GM19023 (cell line): Measurements from ENCODE around the gene ATP2C1.

Experiments
- ATAC-seq: cut with Tn5 transposase; IDR thresholded peaks from one replicate; pipeline ENCODE4 v1.9.1; 2021; ENCODE audit warnings: mild to moderate bottlenecking, moderate library complexity; ENCODE audit not compliant: unreplicated experiment

The ATP2C1 gene

DNA sequence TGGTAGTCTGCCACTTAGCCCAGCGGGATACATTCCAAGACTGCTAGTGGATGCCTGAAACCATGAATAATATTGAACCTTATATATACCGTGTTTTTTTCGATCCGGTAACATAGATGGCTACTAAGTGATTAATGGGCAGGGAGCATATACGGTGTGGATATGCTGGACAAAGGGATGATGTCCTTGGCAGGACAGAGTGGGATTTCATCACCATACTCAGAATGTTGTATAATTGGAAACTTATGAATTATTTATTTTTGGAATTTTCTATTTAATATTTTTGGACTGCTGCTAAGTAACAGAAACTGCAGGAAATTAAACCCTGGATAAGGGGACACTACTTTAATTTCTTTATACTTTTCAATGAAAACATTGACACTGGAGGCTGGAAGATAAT is 79.5 kb downstream of the ATP2C1 start:
- no peak for ATAC-seq

DNA sequence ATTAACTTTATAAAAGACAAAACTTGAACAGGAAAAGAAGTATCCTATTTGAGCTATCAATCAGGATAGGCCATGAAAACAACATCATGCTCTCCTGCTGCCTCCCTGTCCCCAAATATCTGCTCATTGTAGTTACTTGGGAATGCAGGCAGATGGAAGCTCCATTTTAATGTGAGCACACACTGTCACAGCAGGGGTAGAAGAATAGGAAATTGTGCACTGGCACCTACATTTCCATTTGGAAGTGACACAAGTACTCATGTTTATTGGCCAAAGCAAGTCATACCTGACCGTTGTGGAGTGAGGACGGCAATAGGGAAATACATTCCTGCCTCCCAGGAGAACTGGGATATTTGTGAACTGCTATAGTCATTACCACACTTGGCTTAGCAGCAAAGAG is 80.3 kb downstream of the ATP2C1 start:
- no peak for ATAC-seq

DNA sequence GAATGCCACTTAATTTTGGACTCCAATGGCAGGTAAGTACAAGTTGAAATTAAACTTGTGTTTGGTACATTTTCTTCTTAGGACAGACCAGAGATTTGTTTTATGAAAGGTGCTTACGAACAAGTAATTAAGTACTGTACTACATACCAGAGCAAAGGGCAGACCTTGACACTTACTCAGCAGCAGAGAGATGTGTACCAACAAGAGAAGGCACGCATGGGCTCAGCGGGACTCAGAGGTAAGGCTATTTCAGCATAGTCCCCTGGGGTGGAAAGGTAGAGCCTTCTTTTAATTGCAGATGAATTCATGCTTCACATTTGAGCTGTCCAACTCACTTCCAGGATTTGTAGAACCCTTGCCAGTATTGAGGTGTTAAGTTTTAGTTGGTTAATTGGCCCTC is 81.4 kb downstream of the ATP2C1 start:
- no peak for ATAC-seq

DNA sequence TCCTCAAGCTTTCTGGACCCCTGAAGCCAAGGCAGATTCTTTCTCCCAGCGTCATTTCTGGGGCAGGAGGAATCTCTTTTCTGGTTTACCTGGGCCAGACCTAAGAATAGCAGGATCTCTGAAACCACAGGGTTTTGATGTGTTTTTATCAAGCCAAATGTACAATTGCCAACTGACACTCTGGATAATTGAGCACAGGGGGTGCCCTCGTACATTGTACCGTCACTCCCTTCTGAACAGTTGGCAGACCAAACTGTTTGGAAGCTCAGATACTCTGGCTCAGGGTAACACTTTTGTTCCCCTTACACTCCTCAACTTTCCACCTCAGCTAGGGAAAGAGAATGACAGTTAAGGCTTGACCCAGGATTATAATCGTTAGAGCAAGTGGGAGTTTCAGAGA is 82.8 kb downstream of the ATP2C1 start:
- no peak for ATAC-seq

DNA sequence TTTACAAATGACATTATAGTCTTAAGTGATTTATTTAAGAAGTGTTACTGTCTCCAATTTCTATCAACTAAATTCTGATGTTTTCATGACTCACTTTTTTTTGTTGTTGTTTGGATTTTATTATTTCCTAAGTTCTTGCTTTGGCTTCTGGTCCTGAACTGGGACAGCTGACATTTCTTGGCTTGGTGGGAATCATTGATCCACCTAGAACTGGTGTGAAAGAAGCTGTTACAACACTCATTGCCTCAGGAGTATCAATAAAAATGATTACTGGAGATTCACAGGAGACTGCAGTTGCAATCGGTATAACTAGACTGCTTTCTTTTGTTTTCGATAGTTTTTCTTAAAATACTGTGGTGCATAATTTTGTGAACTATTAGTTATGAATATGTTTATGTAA is 85.2 kb downstream of the ATP2C1 start:
- no peak for ATAC-seq

DNA sequence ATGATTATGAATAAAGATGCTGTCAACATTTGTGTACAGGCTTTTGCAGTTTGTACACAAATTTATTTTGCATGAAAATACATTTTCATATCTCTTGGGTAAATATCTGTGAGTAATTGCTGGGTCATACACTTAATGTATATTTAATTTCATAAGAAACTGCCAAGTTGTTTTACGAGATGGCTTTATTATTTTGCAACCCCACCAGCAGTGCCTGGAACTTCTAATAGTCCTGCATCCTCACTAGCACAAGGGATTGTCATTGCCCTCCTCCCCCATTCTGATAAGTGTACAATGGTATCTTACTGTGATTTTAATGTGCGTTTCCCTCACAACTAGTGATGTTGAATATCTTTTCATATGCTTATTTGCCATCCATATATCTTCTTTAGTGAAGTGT is 87.6 kb downstream of the ATP2C1 start:
- ATAC-seq = no peak

DNA sequence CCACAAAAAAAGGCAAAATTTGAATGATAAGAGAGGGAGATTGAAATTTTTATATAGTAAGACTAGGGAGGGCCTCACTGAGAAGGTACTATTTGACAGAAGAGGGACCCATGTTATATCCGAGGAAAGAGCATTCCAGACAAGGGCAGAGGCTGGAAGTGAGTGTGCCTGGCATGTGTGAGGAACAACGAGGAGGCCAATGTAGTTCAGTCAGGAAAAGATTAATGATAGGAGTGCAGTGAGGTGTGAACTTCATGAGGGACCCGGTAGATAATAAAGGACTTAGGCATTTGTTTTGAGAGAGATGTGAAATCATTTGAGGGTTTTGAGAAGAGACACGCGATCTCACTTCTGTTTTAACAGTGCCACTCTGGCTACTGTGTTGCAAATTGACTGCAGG is 96.4 kb downstream of the ATP2C1 start:
- no peak for ATAC-seq

DNA sequence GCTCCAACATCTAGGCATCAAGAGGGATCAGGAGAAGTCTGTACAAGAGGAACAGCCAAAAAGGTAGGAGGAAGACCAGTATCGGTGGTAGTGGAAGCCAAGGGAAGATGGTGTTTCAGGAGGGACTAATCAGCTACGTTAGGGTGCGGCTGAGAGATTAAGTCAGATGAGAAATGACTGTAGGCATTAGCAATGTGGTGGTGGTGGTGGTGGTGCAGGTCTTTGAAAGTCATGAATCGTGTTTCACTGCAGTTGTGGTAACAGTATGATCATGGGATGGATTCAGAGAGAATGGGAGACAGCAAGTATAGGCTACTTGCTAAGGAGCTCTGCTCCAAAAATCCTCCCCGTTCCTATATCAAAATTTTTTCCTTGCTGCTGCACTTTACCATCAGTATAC is 97.2 kb downstream of the ATP2C1 start:
- ATAC-seq = no peak

DNA sequence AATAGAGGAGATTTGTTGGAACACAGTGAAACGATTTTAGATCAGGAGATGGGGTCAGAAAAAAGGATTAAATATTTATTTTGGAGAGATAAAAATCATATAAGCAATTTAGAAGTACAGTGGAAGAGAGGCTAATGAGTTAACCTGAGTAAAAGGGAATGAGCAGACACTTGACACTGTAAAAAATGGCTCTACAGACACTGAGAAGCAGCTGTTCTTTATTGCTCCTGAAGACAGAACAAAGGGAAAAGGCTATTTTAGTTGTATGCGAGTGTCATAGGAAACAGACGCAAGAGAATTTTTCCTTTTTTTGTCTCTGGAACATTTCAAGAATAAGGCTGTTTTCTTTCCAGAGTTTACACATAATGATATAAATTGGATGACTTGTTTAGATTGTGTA is 98.5 kb downstream of the ATP2C1 start:
- no peak for ATAC-seq

DNA sequence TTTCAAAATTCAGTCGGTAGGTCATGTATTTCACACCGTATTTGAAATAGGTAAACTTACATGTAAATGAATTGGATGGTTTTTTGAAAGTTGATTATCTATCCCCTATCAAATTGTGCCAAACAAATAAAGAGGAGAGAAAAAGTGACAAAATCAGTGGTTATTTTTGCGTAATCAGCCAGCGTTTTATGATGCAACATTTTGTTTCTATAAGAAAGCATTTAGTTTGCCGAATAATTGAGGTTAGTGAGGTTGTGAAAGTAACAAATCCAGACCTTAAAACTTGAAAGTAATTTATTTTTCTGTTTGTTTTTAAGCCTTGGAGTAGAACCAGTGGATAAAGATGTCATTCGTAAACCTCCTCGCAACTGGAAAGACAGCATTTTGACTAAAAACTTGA is 103.4 kb downstream of the ATP2C1 start:
- ATAC-seq = no peak

DNA sequence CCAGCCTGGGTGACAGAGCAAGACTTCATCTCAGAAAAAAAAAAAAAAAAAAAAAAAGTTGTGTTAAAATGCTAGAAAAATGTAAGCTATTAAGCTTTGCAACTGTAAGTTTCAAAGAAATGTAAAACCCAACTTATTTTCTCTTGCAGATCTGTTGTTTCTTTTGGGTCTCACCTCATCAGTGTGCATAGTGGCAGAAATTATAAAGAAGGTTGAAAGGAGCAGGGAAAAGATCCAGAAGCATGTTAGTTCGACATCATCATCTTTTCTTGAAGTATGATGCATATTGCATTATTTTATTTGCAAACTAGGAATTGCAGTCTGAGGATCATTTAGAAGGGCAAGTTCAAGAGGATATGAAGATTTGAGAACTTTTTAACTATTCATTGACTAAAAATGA is 107.2 kb downstream of the ATP2C1 start:
- no peak for ATAC-seq

DNA sequence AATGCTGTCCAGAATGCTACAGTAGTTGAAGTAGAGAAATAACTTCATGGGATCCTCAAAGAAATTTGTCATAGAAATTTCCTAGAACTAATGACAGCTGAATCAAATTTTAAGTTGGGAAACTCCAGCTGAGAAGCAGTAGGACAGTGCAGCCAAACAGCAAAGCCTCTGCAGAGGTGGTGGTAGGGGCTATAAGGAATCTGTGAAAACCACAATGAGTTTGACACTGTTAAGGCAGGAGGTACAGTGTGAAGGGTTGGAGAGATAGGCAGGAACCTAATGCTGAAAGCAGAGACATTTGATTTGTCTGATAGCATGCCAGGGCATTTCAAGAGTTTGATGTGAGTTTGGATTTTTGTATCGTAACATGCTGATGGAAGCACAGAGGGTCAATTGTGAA is 110.7 kb downstream of the ATP2C1 start:
- no peak for ATAC-seq

DNA sequence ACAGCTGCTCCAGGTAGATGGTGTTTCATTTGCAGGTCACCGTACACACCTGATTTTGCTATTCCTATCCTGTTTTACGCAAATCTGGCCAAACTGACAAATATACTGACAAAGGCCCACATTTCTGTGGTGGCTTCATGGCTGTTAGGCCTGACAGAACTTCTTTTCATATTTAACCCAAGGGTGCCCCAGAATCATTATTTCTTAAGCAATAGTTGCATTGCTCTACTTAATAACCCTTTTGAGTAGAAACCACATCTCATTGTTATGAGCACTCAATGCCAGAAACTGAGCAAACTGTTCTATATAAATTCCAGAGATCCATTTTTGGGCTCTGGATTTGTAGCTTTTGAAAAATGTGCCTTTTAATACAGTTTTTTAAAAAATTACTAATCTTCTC is 113.4 kb downstream of the ATP2C1 start:
- no peak for ATAC-seq

DNA sequence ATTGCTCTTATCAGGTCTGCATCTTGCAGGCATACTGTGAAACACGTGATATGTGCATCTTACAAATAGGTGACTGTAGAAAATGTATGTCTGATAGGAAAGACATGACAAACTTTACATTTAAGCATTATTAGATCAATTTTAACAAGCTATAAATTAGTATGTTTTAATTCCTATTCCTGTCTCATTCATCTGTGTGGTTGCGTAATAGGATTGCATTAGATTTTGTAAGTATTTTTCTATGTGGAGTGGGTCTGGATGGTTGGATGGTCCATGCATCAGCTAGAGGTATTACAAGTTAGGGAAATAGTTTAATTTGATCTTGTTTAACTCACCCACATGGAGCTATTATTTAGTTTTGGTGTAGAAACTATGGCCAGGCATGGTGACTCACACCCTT is 113.9 kb downstream of the ATP2C1 start:
- ATAC-seq = no peak

DNA sequence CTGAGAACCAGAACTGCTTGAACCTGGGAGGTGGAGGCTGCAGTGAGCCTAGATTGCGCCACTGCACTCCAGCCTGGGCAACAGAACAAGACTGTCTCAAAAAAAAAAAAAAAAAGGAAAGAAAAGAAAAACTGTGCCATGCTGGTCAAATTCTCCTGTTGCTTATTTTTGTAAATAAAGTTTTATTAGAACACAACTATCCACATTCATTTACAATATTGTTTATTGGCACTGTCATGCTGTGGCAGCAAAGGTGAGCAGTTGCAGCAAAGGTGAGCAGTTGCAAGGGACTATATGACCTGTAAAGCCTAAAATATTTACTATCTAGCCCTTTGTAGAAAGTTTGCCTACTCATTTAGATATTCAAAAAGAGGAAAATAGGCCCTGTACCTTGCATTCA is 114.4 kb downstream of the ATP2C1 start:
- no peak for ATAC-seq

DNA sequence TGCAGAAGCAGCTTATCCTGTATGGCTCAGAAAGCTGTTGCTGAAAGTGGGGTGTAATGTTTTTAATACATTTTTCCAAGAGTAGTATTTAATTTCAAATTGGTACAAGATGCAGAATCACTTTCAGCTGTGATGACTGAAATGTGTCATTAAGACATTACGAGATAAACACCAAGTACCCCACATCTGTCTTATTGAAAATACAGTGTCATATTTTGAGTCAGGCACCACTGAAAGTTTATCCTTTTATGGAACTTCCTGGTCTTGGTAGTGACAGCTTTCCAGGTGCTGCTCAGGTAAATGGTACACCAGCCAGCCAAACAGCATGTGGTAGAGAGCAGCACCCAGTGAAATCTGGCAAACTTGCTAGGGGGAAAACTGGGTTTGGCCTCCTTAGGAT is 115.8 kb downstream of the ATP2C1 start:
- no peak for ATAC-seq

DNA sequence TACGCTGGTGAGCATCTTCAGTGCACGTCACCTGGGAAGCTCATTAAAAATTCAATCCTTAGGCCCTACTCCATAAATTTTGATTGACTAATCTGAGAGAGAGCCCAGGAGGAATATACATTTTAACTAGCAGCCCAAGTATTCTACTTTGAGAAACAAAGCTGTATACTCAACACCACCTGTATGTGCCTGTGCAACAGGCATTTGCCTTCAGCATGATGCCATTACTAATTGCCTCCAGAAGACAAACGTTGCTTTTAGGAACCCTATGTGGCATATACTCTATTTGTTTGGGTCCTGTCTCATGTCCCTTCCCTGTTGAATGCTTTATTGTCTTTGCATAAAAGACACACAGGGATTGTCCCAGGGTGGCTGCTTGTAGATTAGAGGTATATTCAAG is 125.1 kb downstream of the ATP2C1 start:
- ATAC-seq = no peak

DNA sequence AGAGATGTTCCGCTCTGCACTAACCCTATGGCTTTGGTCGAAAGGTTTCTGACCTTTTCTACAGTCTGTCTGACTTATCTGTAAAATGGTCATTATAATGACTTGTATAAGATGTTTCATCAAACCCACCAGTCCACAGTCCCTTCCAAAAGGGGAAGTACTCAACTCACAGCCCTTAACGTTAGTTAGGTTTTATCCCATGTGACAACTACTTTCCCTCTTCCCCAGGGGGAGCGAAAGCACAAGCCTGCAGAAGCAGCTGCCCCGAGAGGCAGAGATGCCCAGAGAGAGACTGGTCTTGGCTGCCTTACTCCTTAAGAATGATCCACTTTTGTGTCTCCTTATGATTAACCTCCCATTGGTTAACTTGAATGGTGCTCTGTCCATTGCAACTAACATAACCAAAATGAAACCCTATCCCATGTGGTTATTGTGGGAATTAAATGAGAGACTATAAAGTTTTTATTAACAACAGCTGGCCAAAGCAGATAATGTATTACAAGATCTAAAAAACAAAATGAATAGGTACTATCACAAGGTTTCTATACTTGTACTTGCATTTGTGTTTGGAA is 126.3 kb downstream of the ATP2C1 start:
- ATAC-seq = no peak

DNA sequence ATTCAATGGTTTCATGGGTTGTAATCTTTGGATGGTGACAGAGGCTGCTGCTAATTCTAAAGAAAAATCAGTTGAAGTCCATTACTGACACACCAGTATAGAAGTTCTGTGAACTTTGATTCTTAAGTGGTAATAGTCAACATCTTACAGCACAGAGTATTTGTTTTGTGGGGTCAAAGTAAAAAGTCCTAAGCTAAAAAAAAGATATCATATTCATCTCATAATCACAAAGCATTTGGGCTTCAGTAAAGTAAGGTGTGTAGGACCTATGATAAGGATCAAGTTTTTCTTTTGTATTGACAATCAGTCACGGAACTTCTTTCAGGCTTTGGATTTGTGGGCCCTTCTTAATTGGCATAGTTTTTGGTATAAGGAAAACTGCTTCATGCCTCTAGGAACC is 131.7 kb downstream of the ATP2C1 start:
- ATAC-seq = no peak

DNA sequence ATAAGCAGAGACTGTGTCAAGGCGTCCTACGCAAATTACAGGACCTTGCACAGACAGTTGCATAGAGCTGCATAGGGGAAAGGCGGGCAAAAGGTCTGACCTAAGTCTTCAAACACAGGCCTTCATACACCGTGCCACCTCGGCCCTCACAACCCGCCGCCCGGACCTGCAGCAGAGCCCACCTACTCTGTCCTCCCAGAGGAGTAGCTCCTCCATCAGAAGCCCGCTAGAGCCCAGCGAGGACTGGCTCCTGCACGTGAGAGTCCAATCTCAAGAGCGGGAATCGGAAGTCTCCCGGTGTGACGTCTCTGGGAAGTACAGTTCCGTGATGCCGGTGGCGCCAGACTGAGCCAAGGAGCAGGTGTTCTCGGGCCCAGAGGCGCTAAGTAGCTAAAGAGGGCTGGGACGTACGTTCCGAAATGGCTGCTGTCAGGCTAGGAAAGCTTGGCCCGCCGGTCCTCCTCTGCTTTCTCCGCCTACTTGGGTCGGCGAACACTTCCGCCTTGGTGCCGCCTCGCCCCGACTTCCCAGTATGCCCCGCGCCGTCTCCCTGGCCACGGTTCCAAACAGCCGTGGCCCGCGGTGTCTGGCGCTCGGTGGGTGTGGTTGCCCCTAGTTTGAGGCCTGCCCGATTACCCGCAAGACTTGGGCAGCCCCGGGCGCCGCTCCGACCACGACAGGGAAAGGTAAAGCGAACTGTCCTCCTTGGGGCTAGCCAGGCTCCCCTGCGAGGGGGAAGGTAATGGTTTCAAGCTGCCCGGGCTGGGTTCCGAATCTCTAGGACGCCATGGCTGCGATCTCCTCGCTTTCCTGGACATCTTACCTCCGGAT is 132.7 kb downstream of the ATP2C1 start, which contains the start of the genes ASTE1 and NEK11:
Gene ASTE1, minus strand, starts transcription at position 505 of the 831 bp plus-strand sequence. CDS start 1,519 bp downstream, outside the sequence.
Gene NEK11, plus strand, starts transcription at position 557 of the 831 bp plus-strand sequence. CDS start 2,832 bp downstream, outside the sequence.
- ATAC-seq = peak; percentile 99

DNA sequence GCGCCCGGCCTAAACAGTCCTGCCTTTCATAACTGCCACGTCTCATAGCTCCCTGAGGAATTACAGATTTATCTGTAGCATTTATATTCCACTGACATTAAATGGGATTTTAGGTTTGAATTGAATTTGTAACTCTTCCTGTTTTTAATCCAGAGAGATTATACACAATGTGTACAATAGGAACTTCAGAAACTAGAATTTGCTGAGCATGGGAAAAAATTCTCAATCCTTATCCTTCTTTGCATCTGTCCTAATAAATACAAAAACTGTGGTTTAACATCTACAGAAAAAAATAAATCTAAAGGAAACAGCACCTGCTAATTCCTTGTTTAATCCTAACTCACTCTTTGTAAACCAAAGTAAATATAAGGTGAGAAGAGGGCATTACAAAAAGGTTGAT is 135.0 kb downstream of the ATP2C1 start:
- ATAC-seq = no peak

DNA sequence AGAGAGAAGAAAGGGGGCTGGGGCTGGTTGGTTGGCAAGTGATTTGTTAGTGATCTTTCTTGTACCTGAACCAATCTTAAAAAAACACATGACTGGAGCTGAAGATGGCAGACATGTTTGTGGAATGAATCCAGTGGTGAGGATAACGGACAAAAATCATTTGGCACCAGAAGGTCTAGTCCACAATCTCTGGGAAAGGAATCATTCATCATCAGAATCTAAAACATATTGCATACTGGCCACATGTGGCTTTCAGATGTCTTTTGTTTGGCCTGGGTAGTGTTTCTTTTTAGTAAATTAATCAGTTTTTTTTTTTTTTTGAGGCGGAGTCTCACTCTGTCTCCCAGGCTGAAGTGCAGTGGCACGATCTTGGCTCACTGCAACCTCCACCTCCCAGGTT is 137.8 kb downstream of the ATP2C1 start:
- no peak for ATAC-seq
